NCI-H2029 treated with DMSO at 0.1 percent for 48 hours (cell line): ENCODE measurements around the gene GTF2H2.
"Not testable (repeated sequence)": the region's sequence is repeated elsewhere in the genome, so short reads cannot be mapped to it uniquely, and the experiment has no call there.

Experiments
- DNase-seq: peaks from one replicate; lab custom pipeline; 2025; lab: John Stamatoyannopoulos, UW

The GTF2H2 gene

DNA sequence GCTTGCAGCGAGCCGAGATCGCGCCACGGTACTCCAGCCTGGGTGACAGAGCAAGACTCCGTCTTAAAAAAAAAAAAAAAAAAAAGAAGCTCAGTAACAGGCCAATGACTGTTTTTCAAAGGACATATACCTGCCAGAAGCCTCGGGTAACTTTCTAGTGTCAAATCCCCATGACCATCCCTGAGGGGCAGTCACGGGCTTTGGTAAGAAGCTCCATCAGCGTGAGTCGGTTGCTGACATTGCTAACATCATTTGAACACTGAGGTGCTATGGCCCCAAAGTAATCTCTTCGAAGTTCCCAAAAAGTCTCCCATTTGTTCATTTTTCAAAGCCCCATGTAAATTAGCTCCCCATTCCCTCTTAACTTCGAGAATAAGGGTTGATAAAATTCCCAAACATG is 53.9 kb downstream of the GTF2H2 start:
- DNase-seq = no peak

DNA sequence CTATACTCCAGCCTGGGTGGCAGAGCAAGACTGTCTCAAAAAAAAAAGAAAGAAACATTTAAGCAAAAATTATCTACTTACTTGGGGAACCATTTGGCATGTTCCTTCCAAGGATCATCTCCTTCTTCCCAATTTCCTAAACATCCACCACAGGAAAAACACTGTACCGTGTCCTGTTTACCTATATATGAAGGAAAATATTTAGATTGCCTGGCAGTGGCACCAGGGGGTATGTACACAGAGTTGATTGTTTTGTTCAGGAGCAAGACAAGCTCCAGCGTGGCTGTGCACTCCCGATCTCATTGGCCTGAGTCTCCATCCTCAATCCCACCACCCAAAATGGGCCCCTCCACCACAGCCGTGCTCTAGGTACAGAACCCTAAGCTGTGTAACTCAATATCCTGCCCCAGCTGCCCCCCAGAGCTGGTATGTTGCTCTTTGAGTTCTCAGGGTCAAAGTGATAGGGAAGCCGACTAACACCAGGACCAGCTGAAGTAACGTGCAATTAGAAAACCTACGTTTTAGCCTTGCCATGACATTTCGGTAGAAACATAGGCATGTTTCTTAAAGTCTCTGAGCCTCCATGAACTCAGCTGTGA is 56.2 kb downstream of the GTF2H2 start:
- no peak for DNase-seq

DNA sequence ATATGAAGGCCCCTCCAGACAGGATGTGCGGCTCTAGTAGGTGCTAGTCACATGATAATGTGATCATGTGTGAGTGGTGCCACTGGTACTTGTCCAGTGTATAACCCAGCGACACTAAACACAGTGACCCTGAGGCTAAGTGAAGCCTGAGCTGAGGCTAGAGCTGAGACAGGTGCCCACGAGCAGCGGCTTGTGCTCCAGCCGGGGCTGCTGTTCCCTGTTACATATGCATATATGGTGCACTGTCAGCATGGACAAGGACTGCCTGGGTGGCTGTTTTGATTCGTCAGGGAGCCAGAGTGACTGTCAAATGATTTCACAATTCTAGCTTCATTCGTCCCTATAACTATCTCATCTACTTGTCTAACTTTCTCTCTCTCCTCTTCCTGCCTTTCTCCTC is 60.5 kb downstream of the GTF2H2 start:
- DNase-seq = not testable (repeated sequence)
